Endothelial cell (in vitro differentiated cells): ENCODE results near the gene SNTA1. TPM values are rescaled to one million over a fixed set of nuclear protein-coding genes. Genes with fewer than 3 reads are reported as not detected.

Experiments
- DNase-seq: peaks from one replicate; pipeline ENCODE4 v3.0.0; 2021; ENCODE audit warnings: low spot score
- H3K27ac Mint-ChIP-seq: one replicate; pipeline ENCODE4 v1.8.0; 2021; ENCODE audit warnings: mixed read lengths, inconsistent platforms; ENCODE audit not compliant: unreplicated experiment
- H3K27me3 Mint-ChIP-seq: one replicate; pipeline ENCODE4 v1.8.0; 2021; ENCODE audit warnings: mild to moderate bottlenecking, moderate library complexity, mixed read lengths, inconsistent platforms; ENCODE audit not compliant: unreplicated experiment
- H3K36me3 Mint-ChIP-seq: one replicate; pipeline ENCODE4 v1.8.0; 2021; ENCODE audit warnings: mild to moderate bottlenecking, low read depth, mixed read lengths, inconsistent platforms; ENCODE audit not compliant: unreplicated experiment
- H3K4me1 Mint-ChIP-seq: one replicate; pipeline ENCODE4 v1.8.0; 2021; ENCODE audit warnings: mild to moderate bottlenecking, mixed read lengths, inconsistent platforms; ENCODE audit not compliant: unreplicated experiment
- H3K4me3 Mint-ChIP-seq: one replicate; pipeline ENCODE4 v1.8.0; 2021; ENCODE audit warnings: mild to moderate bottlenecking, mixed read lengths, inconsistent platforms; ENCODE audit not compliant: unreplicated experiment
- H3K9me3 Mint-ChIP-seq: one replicate; pipeline ENCODE4 v1.8.0; 2021; ENCODE audit warnings: mixed read lengths, inconsistent platforms; ENCODE audit not compliant: unreplicated experiment
- total RNA-seq: library from RNA; stranded (reverse); fragmentation: NEBNext Ultra II Directional; extraction: Animal tissue kit (Norgen Biotek cat#: 25700); gene quantifications from one replicate; pipeline ENCODE4 v1.2.1, GENCODE V29; 2021; ENCODE audit not compliant: unreplicated experiment
- TF ChIP-seq, protein P1 (sequence below): fragments of 200-600 bp; sonication (generic); IDR thresholded peaks from one replicate; pipeline ENCODE4 v1.5.0; 2021; ENCODE audit warnings: antibody characterized with exemption; ENCODE audit not compliant: unreplicated experiment

The SNTA1 gene
- total RNA-seq, 1 donor from 2014 or later = 1.6 TPM

DNA sequence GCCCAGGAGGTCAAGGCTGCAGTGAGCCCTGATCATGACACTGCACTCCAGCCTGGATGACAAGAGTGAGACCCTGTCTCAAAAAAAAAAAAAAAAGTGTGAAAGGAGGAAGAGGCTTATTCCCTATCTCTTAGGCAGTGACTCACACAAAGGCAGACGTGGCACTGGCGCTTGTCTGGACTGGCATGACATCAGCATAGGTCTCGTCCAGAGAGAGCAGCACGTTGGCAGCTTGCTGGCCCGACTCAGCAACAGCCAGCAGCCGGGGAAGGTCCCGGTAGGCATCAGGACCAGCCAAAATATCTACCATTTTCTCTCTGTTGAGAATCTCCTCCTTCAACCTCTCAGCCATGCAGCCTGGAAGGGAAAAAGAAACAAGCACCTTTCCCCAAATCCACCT, 56.4 kb downstream of the SNTA1 start:
- no peak overlapping the region for H3K27ac Mint-ChIP-seq
- peaks cover 26% of the 10 kb centered on the region for H3K36me3 Mint-ChIP-seq
- H3K4me3 Mint-ChIP-seq = no peak overlapping the region
- no peaks in the 10 kb centered on the region for H3K4me1 Mint-ChIP-seq
- peaks cover 3% of the 10 kb centered on the region for H3K9me3 Mint-ChIP-seq
- TF ChIP-seq, protein P1, sequence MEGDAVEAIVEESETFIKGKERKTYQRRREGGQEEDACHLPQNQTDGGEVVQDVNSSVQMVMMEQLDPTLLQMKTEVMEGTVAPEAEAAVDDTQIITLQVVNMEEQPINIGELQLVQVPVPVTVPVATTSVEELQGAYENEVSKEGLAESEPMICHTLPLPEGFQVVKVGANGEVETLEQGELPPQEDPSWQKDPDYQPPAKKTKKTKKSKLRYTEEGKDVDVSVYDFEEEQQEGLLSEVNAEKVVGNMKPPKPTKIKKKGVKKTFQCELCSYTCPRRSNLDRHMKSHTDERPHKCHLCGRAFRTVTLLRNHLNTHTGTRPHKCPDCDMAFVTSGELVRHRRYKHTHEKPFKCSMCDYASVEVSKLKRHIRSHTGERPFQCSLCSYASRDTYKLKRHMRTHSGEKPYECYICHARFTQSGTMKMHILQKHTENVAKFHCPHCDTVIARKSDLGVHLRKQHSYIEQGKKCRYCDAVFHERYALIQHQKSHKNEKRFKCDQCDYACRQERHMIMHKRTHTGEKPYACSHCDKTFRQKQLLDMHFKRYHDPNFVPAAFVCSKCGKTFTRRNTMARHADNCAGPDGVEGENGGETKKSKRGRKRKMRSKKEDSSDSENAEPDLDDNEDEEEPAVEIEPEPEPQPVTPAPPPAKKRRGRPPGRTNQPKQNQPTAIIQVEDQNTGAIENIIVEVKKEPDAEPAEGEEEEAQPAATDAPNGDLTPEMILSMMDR = no peak
- peaks cover 2% of the 10 kb centered on the region for H3K27me3 Mint-ChIP-seq
- no peak for DNase-seq

DNA sequence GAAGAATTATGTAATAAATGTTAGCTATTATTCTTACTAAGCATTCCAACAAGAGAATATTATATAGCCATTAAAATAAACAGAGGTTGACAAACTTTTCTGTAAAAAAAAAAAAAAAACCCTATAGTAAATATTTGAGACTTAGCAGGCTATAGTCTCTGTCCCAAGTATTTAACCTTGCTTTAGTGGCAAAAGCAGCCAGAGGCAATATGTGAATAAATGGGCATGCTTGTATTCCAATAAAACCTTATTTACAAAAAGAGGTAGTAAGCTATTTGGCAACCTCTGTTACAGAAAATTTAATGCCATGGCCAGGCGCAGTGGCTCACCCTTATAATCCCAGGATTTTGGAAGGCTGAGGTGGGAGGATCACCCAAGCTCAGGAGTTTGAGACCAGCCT, 56.9 kb downstream of the SNTA1 start:
- H3K36me3 Mint-ChIP-seq = peaks cover 25% of the 10 kb centered on the region
- no peak overlapping the region for H3K4me3 Mint-ChIP-seq
- H3K27me3 Mint-ChIP-seq = peaks cover 2% of the 10 kb centered on the region
- DNase-seq = no peak
- H3K4me1 Mint-ChIP-seq = no peaks in the 10 kb centered on the region
- peaks cover 3% of the 10 kb centered on the region for H3K9me3 Mint-ChIP-seq
- TF ChIP-seq, protein P1 = no peak
- H3K27ac Mint-ChIP-seq = no peak overlapping the region

DNA sequence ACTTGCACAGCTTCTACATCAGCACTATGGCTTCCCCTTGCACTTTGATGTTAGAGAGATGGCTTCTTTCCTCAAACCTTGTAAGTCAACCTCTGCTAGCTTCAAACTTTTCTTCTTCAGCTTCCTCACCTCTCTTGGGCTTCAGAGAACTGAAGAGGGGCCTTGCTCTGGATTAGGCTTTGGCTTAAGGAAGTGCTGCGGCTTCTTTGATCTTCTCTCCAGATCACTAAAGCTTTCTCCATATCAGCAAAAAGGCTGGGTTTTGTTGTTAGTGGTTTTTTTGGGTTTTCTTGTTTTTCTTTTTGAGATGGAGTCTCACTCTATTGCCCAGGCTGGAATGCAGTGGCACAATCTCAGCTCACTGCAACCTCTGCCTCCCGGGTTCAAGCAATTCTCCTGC, 66.2 kb downstream of the SNTA1 start:
- H3K36me3 Mint-ChIP-seq = peaks cover 36% of the 10 kb centered on the region

DNA sequence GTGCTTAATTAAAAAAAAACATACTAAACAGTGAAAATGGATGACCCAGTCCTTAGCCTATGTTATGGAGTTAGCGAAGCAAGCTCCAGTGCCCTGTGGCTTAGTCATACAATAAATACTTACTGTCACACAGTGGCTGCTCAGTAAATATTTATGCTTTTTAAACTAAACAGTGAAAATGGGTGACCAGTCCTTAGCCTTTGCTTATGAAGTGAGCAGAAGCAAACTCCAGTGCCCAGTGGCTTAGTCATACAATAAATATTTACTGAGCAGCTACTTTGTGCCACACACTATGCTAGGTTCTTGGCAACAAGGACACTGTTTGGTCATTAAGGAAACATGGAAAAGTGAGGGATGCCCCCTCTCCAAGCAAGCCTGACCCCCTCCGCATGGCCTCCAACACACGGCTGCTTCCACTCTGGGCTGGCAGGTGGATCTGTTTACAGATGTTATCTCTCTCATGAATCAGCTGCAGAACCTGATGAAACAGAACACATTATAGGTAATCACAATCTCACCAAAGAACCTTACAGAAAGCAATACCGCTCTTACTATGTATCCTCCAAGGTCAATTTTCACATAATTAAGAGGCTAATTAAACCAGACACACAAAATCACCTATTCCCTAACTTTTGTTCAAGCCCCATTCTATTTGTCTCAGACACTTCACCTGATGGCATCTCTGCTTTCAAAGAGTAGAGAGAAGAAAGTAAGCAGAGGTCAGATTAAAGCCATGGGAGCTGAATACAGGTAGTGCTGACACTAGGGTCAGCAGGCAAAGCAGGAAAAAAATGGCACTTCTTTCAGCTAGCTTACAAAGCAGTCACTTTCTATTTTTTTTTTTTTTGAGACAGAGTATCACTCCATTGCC, 69.6 kb downstream of the SNTA1 start:
- H3K27ac Mint-ChIP-seq = no peak overlapping the region
- no peaks in the 10 kb centered on the region for H3K4me1 Mint-ChIP-seq
- no peaks in the 10 kb centered on the region for H3K27me3 Mint-ChIP-seq
- DNase-seq = no peak
- H3K36me3 Mint-ChIP-seq = peaks cover 31% of the 10 kb centered on the region
- TF ChIP-seq, protein P1 = no peak
- H3K4me3 Mint-ChIP-seq = peak overlapping the region; percentile 7
- no peaks in the 10 kb centered on the region for H3K9me3 Mint-ChIP-seq

More for the DNA sequence above, 66.2 kb downstream of the SNTA1 start:
- TF ChIP-seq, protein P1 = no peak
- Mint-ChIP-seq H3K27ac (no peak overlapping the region), H3K4me1 (no peaks in the 10 kb centered on the region), H3K9me3 (no peaks in the 10 kb centered on the region), H3K27me3 (no peaks in the 10 kb centered on the region), H3K4me3 (no peak overlapping the region)
- DNase-seq = no peak

DNA sequence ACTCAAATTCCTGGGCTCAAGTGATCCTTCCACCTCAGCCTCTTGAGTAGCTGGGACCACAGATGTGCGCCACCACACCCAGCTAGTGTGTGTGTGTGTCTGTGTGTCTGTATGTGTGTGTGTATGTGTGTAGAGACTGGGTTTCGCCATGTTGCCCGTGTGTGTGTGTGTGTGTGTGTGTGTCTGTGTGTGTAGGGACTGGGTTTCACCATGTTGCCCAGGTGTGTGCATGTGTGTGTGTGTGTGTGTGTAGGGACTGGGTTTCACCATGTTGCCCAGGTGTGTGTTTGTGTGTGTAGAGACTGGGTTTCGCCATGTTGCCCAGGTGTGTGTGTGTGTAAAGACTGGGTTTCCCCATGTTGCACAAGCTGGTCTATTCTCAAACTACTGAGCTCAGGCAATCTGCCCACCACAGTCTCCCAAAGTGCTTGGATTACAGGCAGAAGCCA, 70.5 kb downstream of the SNTA1 start:
- H3K27me3 Mint-ChIP-seq = no peaks in the 10 kb centered on the region
- peaks cover 25% of the 10 kb centered on the region for H3K36me3 Mint-ChIP-seq
- no peaks in the 10 kb centered on the region for H3K4me1 Mint-ChIP-seq

More for the DNA sequence above, 70.5 kb downstream of the SNTA1 start:
- Mint-ChIP-seq H3K4me3 (no peak overlapping the region), H3K27ac (no peak overlapping the region), H3K9me3 (no peaks in the 10 kb centered on the region)
- no peak for DNase-seq
- TF ChIP-seq, protein P1 = no peak
